Kidney glomerular epithelial cell (primary cell): Measurements from ENCODE around the gene FETUB.
A peak's percentile ranks its signal among the peaks of the same experiment; 100 is the strongest.

Experiments used
- DNase-seq: peaks from one replicate; lab custom pipeline; 2025; lab: John Stamatoyannopoulos, UW

The FETUB gene

GRCh38 chr3:186639778-186640472, at the start of gene FETUB:
TSS of gene FETUB (plus strand) at chr3:186640399. CDS start at chr3:186640461, 62 bp downstream.
- no peak for DNase-seq

GRCh38 chr3:186590580-186591295, 49.5 kb upstream of the FETUB start:
- no peak for DNase-seq

GRCh38 chr3:186592682-186593081, 47.5 kb upstream of the FETUB start:
- no peak for DNase-seq

- DNase-seq, result no peak
Observed at GRCh38 chr3:186593862-186594261, 46.3 kb upstream of the FETUB start.

- no peak for DNase-seq
Observed at GRCh38 chr3:186594591-186595113, 45.5 kb upstream of the FETUB start.

- peak; percentile 26 for DNase-seq
Observed at GRCh38 chr3:186596568-186597287, 43.5 kb upstream of the FETUB start.

- DNase-seq, result peak; percentile 89
Observed at GRCh38 chr3:186598108-186598784, 42.0 kb upstream of the FETUB start.

GRCh38 chr3:186598794-186599141, 41.4 kb upstream of the FETUB start:
- no peak for DNase-seq

GRCh38 chr3:186599142-186599784, 40.9 kb upstream of the FETUB start:
- DNase-seq, result no peak

- no peak for DNase-seq
Observed at GRCh38 chr3:186599785-186600166, 40.4 kb upstream of the FETUB start.

GRCh38 chr3:186600896-186601295, 39.3 kb upstream of the FETUB start:
- no peak for DNase-seq

GRCh38 chr3:186603159-186603558, 37.0 kb upstream of the FETUB start:
- DNase-seq, result no peak

- no peak for DNase-seq
Observed at GRCh38 chr3:186605078-186605477, 35.1 kb upstream of the FETUB start.

GRCh38 chr3:186605561-186606545, 34.3 kb upstream of the FETUB start:
- no peak for DNase-seq

GRCh38 chr3:186608624-186609215, 31.5 kb upstream of the FETUB start:
- DNase-seq, result no peak

- DNase-seq, result peak; percentile 9
Observed at GRCh38 chr3:186609247-186609868, 30.8 kb upstream of the FETUB start.

- DNase-seq, result no peak
Observed at GRCh38 chr3:186612065-186612464, 28.1 kb upstream of the FETUB start.

GRCh38 chr3:186612721-186613636, 27.2 kb upstream of the FETUB start, which contains the start of gene AHSG:
TSS of gene AHSG (plus strand) at chr3:186613060. CDS start at chr3:186613142, 82 bp downstream.
- no peak for DNase-seq
